NK-92 (cell line): ENCODE results near the gene PDE6B.

ENCODE experiments used
- DNase-seq: peaks from one replicate; lab custom pipeline; 2025; ENCODE audit not compliant: unreplicated experiment; lab: John Stamatoyannopoulos, UW

The PDE6B gene

DNA sequence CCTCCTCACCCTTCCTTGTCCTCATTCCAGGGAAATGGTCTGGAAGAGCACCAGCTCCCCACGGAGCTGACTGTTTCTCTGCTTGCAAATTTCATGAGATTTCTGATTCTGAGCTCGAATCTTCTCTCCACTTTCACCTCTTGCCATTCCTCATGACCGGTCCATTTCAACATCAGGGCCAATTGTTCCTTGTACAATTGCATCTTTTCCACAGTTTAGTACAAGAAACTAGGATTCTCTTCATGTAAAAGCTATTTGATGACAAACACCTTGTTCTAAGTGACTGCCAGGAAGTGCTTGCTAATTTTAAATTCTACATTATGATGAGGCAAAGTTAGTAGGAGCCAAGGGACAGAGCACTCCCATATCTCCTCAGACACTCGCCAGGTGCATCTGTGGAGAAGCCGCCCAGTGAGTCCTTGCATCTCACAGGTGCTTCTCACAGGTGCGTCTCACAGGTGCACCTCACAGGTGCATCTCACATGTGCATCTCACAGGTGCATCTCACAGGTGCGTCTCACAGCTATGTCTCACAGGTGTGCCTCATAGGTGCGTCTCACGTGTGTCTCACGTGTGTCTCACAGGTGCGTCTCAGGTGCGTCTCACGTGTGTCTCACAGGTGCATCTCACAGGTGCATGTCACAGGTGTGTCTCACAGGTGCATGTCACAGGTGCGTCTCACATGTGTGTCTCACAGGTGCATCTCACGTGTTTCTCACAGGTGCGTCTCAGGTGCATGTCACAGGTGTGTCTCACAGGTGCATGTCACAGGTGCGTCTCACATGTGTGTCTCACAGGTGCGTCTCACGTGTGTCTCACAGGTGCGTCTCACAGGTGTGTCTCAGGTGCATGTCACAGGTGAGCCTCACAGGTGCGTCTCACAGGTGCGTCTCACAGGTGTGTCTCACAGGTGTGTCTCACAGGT lies 3.0 kb upstream of the PDE6B start:
- DNase-seq: no peak

DNA sequence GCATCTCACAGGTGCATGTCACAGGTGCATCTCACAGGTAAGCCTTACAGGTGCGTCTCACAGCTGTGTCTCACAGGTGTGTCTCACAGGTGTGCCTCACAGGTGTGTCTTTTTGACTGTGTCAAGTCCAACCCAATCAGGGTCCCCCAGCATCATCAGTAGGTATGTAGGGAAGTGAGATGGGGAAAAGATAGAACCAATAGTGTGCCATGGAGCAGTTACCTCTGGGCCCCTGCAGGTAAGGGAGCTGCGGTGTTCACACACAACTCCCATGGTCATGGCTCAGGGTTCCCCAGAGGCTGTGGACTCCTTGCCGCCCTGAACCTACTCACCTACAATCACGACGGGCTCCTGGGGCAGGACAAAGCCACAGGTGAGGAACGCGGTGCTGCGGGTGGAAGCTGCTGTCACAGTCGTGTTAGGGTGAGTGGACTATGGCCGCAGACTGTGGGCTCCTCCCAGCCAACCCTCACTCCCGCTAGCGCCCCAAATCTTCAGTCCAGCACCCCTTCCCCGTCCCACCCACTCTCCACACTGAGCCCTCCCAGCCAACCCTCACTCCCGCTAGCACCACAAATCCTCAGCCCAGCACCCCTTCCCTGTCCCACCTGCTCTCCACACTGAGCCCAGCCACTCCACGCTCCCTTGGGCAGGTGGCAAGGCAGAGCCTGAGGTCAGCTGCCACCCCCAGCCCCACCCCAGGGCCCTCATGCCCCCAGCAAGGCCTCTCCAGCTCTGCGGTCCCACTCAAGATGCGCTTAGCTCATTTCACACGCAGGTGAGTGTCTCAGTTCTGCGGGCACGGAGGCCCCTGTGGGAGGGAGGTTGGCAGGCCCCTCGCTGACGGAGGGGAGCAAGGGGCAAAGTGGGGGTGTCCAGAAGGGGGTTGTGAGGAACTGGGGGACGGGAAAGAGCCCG lies 2.1 kb upstream of the PDE6B start:
- no peak for DNase-seq

DNA sequence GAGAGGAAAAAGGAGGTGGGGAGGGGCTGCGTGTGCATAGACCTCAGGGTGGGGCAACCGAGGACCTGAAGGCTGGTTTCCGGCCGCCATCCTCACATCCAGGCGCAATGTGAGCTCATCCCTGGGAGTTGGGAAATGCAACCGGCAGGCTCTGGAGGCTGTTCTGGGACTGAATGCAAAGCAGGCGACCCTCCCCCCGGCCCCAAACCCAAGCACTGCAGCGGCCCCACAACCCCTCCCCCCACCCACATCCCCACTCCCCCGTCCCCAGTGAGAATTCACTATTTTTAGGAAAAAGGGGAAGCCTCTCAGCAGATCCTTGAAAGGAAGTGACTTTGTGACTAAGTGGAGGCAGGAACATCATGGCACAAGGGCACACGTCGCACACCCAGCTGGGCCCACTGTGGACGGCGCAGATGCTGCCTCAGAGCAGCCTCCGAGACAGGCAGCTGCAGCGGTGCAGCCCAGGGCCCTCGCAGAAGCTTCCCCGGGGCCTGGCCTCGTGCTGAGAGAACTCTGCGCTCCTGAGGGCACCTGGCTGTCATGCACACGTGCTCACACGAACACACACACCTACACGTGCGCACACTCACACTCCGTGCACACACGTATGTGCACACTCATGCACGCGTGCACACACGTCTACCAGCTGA lies 1.3 kb upstream of the PDE6B start:
- DNase-seq: no peak

DNA sequence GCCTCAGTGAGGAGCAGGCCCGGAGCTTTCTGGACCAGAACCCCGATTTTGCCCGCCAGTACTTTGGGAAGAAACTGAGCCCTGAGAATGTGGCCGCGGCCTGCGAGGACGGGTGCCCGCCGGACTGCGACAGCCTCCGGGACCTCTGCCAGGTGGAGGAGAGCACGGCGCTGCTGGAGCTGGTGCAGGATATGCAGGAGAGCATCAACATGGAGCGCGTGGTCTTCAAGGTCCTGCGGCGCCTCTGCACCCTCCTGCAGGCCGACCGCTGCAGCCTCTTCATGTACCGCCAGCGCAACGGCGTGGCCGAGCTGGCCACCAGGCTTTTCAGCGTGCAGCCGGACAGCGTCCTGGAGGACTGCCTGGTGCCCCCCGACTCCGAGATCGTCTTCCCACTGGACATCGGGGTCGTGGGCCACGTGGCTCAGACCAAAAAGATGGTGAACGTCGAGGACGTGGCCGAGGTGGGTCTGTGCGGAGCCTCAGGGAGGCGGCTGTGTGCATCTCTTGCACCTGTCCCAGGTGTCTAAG lies 323 bp downstream of the PDE6B start:
- no peak for DNase-seq

GRCh38 chr4:626201-627091 lies 1.1 kb downstream of the PDE6B start:
- no peak for DNase-seq

- no peak for DNase-seq
Measured at GRCh38 chr4:627347-628125, 2.2 kb downstream of the PDE6B start.

DNA sequence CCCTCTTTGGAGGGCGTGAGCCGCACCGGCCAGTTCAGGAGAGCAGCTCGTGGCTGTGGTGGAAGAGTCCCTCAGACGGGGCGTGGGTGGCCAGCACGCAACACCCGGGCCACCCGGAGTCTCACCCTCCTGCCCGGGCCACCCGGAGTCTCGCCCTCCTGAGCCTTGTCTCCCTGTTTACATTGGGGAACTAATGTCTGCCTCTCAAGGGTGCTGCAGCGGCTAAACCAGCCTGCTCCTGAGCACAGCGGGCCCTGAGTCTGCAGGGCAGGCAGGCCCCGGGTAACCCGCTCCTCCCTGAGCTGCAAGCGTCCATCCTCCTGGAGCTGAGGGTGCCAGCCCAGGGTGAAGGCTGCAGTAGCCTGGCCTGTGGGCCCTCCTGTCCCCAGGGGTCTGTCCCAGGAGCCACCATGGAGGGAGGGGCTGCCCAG lies 3.0 kb downstream of the PDE6B start:
- no peak for DNase-seq

DNA sequence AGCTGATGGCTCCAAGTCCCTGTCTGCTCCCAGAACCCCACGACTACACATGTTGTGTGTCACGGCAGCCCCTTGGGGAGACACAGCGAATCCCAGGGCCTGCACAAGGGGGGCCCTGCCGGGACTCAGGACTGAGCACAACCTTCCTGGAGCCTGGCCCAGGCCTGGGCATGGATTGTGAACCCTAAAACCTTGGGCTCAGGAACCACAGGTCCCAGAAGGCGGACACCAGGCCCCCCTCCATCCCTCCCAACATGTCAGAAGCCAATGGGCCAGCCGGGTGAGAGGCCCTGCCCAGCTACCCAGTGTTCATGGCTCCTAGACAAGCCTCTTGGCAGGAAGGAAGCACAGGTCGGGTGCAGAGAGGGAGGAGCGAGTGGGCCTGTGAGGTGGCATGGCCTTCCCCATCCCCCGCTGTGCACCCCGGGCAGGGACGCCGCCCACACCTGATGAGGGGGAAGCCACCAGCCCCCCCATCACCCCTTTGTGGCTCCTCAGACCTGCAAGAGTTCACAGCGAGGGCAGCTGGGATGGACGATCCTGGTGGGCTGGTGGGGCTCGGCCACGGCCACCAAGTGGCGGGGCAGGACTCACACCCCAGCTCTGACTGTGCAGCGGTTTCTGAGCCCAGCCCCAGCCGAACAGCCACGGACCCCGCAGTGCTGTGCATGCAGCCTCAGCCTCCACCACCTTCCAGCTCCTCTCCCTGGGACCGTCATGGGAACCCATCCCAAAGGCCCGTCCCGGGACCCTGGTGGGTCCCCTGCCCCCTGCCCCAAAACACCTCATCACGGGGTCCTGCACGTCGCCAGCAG lies 3.7 kb downstream of the PDE6B start:
- no peak for DNase-seq

- no peak for DNase-seq
Measured at GRCh38 chr4:629636-629914, 4.2 kb downstream of the PDE6B start.

- DNase-seq: no peak
Measured at GRCh38 chr4:629915-630641, 4.7 kb downstream of the PDE6B start.

DNA sequence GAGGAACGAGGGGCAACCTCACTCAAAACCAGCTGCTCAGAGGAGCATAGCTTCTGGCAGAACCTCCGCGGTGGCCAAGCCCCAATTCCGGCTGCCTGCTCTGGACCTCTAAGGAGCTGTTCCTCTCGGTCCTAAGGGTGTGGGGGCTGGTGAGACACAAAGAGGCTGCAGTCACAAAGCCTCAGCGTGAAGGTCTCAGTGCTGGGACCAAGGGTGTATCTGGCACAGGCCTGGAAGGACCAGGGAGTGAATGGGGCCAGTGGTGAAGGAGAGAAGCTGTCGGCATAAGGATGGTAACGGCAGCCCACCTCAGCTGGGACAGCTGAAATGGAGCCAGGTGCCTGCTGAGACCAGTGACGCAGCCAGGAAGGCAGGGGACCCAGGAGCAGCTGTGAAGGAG lies 5.3 kb downstream of the PDE6B start:
- no peak for DNase-seq

- DNase-seq: no peak
Measured at GRCh38 chr4:632196-632790, 6.9 kb downstream of the PDE6B start.

- no peak for DNase-seq
Measured at GRCh38 chr4:632926-633325, 7.6 kb downstream of the PDE6B start.

DNA sequence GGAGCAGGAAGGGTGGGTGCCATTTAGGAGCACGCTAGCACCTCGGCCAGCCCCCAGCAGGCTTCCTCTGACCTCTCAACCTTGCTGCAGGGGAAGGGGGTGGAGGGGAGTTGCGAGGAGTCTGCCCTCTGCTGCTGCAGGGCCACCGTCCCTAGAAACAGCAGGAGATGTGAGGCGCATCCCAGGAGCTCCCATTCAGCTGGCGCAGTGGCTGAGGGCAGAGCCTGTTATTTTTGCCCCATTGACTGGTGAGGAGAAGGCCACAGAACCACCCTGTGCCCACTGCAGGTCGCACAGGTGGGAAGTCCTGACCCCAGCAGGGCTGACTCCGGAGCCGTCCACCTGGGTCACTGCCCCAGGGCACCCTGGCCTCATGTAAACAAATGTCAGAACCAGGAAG lies 8.0 kb downstream of the PDE6B start:
- DNase-seq: no peak

- DNase-seq: no peak
Measured at GRCh38 chr4:633976-634598, 8.7 kb downstream of the PDE6B start.

GRCh38 chr4:634599-634985 lies 9.2 kb downstream of the PDE6B start:
- DNase-seq: no peak
